NCI-H748 treated with DMSO at 0.1 percent for 48 hours (cell line): ENCODE measurements around the gene ATP2B2.

ENCODE experiments used
- DNase-seq: peaks from one replicate; lab custom pipeline; 2025; lab: John Stamatoyannopoulos, UW

Gene ATP2B2

DNA sequence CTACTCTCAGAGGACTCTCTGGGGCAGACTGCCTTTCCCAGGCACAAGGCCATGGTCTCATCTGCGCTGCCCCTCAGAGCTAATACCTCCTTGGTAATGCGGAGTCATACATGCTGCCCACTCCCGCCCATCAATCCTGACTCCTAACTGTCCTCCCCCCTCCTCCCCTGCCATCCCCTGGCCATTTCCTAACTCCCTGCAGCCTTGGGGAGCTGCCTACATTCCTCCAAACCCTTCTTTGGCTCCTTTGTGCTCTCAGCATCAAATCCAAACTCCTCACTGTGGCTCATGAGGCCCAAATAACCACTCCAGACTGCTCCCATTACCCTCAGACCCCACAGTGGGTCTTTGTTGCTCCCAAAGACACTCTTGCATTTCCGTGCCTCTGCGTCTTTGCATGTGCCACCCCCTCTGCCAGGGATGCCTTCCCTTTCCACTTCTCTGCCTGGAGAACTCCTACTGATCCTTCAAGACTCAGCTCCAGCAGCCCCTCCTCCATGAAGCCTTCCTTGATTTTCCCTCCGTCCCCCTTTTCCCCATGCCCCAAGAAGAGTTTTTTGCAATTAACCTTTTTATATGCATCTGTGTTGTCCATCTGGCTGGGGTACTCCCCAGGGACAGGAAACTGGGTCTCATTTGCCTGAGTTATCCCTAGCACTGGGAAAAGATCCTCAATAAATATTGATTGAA lies 5.5 kb upstream of the ATP2B2 start:
- DNase-seq, result no peak

DNA sequence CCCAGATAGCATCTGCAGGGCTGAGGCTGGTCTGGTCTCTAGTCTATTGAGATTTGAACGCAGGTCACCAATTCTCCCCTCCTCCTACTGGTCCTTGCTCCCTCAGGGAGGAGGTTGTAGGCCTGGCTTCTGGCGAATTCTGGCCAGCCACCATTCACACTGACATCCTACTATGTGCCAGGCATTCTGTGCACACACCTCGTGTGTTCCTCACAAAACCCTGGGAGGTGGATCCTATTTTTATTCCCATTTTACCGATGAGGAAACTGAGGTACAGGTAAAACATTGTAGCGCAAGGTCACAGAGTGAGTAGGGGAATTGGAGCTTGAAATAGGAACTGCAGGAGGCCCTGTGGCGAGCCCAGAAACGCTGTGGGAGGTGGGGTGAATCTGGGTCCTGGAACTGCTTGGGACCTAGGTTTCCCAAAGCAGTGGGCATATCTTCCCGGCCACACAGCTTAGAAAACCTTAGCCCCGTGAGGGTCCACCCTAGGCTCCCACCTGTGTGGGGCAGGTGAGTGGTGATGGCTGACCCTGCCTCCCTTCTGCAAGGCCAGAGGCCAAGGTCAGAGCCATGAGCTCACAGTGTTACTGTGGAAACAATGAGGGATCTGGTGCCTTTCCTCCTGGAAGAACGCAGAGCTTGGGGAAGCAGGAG lies 4.8 kb upstream of the ATP2B2 start:
- no peak for DNase-seq

DNA sequence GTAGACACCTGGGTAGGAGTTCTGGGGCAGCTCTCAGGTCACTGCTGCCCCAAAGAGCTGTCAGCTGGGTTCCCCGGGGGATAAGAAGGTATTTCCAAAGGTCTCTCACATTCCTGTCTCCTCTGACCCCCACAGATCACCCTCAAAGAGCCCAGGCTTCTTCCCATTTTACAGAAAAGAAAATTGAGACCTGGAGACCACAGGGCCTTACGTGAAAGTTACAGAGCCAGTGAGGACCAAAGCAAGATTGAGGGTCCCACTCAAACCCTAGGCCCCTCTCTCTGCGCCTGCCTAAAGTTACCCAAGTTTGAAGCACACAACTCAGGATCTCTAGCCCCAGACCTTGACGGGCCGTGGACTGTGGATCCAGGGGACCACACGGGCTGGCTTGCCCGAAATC lies 3.9 kb upstream of the ATP2B2 start:
- DNase-seq, result no peak

DNA sequence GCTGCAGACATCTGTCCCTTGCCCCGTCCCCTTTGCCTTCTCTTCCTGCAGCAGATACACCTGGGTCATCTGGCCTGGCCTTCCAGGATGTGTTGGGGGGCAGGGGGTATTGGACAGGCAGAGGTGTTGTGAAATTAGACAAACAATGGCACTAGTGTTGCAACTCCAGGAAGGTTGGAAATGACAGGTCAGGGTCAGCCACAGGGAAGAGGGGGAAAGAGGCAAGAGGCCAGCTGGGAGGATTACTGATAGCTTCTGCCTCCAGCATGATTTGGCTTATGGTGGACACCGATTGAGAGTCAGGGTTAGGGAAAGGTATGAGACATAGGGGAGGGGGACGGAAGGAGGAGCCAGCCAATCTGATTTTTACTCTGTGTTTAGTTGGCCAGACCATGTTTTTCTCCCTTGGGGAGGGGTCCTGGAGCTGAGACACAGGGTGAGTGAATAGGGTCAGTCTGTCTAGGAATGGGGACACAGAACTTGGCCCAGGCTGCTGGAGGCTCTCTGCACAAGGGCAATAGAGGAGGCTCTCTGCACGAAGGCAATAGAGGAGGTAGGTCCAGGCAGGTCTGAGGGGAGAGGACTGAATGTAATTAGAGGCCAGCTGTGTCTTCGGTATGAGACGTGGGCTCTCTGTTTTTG lies 3.4 kb upstream of the ATP2B2 start:
- no peak for DNase-seq

DNA sequence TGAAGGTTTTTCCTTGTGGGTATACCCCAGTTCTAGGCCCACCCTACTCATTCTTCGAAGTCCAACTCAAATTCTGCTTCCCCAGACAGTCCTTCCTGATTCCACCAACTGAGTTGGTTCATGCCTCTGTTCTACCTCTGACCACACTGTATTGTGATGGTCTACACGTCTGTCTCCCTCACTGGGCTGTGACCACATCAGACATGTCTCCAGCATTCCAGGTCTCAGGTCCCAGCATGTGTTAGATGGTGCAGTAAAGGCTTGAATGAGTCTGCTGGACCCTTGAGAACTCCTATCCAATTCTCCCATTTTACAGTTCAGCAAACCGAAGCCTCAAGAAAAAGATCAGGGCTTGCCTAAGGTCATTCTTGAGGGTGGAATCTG lies 2.8 kb upstream of the ATP2B2 start:
- DNase-seq, result no peak

DNA sequence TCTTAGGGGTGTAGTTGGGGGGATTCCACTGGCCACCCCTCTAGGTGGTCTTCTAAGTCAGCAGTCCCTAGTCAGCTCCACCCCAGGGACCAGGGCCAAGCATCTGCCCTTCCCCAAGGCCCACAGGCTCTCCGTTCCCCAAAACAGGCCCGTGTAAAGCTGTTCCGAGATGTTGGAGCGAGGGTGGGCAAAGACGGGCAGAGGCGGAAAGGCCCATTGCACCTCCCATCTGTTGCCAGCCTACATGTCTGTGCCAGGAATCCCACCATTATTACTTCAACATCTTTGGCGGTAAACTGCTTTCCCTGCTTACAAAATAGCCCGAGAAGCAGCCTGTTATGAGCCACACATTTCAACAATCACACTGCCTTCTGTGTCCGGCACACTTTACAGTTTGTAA lies 1.9 kb upstream of the ATP2B2 start:
- DNase-seq, result no peak

DNA sequence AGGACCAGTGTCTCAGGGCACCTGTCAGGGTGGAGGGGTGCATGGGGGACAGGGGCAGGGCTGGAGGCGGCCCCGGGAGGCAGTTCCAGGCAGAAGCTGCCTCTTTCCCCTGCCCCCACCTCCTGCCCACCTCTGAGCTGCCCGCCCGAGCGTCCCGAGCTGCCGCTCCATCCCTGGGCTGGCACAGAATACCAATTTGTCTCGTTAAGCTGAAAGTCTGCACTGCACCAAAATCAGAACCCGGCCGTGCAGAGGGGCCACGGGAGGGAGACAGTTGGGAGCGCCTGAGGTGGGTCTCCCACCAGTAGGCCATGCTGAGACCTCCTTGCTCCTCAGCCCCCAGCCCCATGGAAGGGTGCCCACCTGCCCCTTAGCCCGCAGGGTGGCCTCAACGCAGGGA lies 1.3 kb upstream of the ATP2B2 start:
- DNase-seq, result no peak

DNA sequence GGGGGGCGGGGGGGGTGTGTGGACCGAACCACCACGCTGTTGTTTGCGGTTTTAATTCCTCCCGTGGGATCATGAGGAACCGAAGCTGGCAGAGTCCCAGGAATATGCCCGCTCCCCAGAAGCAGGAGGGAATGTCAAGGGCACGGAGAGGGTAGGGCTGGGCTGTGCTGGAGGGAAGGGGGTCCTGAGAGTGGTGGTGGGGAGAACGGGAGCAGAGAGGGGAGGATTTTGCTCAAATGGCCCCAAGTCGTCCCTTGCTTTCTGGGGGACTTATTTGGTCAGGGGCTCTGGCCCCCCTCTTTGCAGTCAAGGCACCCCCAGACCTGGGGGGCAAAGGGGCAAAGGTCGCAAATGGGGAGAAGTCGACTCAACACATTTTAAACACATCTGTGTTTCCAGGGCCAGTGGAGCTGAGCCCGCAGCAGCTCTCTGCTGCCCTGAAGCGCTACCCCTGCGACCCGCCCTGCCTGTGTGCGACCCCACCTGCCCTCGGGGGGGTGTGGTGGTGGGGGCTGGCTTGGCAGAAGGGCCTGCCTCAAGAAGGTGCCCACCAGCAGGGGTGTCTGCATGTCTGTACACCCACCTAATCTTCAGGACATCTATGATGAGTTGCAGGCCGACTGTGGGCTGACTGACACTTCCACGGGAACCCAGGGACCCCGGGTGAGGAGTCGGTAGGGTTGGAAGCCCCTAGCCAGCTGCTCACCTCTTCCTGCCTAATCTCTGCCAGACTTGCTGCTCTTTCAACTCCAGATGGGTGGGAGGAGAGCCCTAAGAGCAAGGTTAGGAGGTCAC lies 602 bp upstream of the ATP2B2 start:
- no peak for DNase-seq

DNA sequence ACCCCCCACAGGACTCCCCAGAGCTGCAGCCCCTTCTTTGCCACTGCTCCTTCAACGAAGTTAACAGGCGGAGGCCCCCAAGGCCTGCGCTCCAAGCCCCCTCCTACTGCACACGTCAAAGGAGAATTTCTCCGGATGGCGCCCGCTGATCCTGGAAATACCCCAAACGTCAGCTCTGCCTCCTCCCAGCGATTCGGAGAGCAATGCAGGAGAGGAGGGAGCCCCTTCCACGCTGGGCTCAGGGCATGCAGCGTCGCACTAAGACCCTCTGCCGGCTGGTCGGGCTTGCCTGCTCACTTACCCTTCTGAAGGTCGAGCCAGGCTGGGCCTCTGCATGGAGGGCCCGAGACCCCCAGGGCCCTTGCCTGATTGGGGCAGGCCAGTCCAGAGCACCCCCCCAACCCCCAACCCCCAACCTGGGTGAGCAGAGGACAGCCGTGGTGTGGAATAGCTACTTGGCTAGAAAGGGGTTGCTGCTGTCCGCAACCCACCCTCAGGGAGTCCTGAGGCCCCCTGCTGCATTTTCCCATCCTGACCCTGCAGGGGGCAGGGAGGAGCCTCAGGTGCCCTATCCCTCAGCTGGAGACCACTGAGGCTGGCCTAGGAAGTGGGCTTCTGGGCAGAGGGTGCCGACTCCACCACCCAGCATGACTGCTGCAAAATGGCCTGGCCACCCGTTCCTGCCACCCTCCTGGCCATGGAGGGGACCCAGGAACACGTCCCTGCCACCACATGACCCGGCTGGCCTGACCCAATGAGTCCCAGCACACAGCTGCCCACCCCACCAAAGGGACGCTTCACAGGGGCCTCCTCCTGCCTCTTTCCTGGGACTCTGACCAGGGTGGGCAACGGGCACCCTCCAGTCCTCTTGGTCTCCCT lies 976 bp downstream of the ATP2B2 start:
- no peak for DNase-seq

DNA sequence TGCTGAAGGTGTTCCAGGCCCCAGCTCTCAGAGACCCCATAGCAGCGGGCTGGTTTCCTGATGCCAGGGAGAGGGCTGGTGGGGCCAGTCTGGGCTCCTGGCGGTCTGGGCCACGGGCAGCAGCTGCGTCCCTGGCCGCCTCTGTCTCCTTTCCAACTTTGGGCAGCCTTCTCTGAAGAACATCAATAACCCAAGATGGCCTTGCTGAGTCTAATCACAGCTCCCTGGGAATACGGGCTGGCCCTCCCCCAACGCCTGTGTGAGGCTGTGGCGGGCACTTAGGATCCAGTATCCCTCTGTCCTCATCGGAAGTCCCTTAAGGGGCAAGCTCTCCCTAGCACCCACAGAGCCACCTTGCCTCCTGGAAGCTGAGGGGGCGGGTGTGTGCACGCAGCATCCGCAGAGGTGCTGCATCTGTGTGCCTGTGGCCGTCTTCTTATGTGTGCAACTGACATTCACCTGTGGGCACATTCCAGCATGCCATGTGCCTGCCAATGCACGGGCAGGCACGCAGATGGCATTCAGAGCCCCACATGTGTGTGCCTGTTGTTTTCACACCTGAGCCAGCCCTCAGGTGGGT lies 2.1 kb downstream of the ATP2B2 start:
- DNase-seq, result no peak

DNA sequence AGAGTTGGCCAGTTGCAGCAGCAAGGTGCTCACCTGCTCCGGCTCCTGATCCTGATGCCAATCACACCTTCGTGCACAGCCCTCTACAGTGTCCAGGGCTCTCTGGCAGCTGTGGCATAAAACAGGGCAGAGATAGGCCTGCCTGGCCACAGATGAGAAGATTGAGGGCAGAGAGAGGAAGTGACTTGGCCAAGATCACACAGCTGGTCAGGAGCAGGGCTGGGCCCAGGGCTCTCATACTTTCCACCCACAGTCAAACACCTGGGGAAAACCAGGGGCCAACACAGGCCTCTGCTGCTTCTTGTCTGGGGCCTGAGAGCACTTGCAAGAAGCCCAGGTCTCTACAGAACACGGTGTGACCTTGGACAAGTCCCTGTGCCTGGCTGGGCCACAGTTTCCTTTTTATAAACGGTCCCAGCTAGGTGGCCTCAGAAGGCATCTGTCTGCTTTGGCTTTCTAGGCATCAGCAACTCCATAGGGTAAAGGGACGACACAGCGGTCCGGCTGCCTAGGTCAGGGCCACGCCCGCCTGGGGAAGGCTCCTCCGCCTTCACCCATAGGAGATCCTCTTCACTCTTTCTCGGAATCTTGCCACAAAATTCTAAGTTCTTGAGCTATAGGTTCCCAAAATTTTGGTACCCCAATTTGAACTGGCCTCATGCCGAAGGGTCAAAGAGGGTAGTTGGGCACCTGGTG lies 3.1 kb downstream of the ATP2B2 start:
- no peak for DNase-seq

DNA sequence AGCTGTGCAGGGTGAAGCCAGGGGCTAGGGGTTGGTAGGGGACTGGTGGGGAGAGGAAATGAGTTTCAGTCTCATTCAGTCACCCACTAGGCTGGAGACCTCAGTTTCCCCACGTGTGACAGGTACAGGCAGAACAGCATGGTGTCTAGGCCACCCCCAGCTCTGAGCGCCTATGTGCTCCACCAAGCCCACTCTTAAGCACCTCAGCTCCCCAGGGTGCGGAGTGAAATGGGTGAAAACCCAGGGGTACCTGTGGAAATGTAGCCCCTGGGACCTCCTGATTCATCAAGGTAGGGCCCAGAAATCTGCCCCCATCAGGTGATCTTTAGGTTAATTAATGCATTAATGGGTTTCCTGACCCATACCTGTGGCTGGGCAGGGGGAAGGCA lies 3.7 kb downstream of the ATP2B2 start:
- no peak for DNase-seq

DNA sequence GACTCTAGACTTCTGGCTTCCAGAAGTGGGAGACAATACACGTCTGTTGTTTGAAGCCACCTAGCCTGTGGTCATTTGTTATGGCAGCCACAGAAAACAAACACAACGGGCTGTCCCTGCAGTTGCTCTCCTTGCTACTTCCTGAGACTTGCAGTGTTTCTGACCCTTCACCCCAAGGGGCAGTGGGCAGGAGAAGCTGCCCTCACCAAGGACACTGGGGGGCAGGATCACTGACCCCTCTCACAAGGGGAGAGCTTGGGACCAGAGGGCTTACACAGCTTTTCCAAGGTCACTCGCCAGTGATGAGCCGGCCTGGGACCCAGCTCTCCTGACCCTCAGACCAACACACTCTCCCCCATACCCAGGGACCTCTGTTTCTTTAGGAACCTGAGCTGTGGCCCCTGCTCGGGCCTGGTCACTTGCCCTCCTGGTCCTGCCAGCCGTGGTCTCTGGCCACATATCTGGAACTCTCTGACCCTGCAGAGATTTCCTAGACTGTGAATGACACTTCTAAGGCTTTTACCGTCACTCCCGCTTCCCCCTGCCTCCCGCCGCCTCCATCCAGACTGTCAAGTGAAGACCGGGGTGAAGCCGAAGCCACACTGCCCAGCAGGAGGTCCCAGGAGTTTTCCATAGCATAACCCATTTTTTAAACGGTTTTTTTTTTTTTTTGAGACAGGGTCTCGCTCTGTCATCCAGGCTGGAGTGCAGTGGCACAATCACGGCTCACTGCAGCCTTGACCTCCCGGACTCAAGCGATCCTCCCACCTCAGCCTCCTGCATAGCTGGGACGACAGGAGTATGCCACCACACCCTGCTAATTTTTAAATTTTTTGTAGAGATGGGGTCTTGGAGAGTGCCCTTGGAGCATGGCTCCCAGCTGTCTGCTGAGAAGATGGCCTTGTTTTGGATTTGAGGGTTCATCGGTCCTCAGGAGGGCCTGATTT lies 4.4 kb downstream of the ATP2B2 start:
- DNase-seq, result no peak

DNA sequence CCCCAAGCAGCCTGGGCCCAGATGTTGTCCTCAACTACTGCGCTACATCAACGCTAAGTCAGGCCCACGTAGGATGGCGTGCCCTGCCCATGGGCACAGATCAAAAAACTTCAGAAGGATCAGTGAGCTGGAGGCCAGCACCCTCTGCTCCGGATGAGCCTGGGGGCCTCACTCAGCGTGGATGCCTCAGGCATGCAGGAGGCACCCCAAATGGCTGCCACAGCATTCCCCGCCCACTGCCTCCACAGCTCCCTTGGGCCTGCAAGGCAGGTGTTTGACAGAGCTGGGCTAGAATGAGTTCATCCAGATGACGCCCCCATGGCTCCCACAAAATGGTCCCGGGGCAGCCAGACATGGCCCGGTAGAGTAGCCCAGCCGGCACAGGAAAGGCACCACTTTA lies 7.1 kb downstream of the ATP2B2 start:
- no peak for DNase-seq

DNA sequence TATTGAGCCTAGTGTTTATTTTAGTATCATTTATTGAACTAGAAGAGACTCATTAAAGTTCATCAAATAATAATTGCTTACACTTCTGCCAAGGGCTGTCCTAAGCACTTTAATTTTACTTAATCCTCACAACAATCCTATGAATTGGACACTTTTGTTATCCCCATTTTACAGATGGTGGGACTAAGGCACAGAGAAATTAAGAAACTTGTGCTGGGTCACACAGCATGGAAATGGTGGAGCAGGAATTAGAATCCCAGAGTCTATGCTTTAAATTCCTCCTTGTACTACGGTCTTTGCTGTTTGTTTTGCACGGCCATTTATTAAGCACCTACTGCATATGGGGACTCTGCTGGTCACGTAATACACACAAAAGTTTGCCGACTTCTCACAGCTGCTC lies 7.9 kb downstream of the ATP2B2 start:
- no peak for DNase-seq

DNA sequence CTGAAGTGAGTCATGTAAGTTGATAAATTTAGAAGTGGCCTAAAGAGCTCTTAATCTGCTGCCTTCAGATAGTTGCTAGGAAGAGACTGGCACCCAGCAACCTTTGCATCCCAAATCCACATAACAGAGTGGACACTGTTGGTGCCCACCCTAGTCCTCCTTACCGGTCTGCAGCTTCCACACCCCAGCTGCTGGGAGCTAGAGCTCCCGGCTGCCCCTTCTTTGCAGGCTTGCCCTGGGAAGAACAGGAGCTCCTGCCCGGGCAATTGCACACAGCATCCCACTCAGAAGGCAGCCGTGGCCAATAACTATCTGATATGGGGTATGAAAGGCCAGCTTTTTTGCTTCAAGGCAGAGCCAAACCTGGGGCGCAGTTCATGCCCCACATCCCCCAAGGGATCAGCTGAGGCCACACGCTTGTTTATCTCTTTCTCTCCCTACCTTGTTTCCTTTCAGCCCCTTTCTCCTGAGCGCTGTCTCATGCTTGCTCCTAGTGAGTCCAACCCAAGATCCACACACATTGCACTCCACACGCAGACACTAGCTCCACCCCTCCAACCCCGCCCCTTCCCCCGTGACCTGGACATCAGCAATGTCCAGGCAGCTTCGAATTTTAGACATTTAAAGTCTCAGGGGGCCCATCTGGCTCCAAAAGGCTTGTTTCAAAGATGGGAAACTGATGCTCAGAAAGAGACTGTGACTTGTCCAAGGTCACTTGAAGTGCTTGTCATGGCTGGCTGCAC lies 9.1 kb downstream of the ATP2B2 start:
- DNase-seq, result no peak

DNA sequence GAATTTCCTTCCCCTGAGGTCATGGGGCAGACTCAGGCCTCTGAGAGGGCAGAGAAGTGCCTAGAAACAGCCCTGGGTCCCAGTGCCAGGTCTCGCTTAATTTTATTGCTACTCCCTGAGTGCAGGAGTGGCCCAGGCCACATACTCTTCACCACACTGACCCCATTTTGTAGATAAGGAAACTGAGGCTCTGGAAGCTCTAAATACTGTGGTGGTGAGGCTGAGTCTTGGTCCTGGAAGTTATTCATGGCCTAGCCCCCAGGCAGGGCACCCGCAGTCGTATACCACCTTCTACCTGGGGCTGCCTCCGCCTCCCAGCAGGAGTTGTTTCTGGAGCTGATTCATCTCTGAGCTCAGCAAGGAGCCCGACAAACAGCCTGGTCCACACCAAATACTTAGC lies 9.8 kb downstream of the ATP2B2 start:
- no peak for DNase-seq

DNA sequence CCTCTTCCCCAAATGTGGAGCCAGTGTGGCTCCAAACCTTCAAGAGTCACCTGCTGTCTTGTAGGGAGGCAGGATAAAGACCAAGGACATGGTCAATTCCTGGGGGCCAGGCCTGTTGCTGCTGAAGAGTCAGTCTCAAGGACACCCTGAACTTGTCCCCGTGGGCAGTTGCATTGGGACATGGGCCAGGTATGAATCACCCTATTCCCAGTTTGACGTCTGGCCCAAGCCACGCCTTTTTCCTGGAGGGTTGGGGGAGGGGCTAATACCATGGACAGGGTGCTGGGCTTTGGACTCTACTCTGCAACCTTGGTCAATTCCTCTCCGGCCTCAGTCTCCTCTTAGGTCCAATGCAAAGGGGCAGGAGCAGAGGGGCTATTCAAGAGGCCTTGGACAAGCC lies 10.4 kb downstream of the ATP2B2 start:
- no peak for DNase-seq

DNA sequence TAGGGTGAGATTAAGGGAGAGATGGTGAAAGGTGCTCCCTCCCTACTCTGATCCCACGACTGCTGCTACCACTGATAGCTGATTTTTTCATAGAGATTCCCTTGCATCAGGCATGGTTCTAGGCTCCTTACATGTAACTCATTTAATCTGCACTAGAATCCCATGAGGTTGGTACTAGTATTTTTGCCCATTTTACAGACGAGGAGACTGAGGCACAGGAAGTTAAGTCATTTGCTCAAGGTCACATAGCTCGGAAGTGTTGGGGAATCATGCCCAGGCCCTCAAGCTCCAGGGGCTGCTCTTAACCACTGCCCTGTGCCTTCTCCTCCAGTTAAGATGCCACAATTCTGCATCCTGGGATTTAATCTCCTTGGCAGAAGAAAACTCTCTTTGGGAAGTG lies 11.2 kb downstream of the ATP2B2 start:
- no peak for DNase-seq
